ENCODE data around the gene CAPNS2. TPM values are rescaled to one million over a fixed set of nuclear protein-coding genes. Genes with fewer than 3 reads are reported as not detected.

Gene CAPNS2
- total RNA-seq, 1 experiment from 2014 or later, result 0.28 TPM

GRCh38 chr16:55527885-55528284, 38.6 kb upstream of the CAPNS2 start (continued):
- TF ChIP-seq MAX (CRISPR knock-in tag; IDR thresholded peaks at IDR 0.05) (no peak), CDX4 (CRISPR knock-in tag; IDR thresholded peaks at IDR 0.05; ENCODE audit: borderline replicate concordance) (no peak), ETV6 (CRISPR knock-in tag; IDR thresholded peaks at IDR 0.05) (no peak), GABPB1 (CRISPR knock-in tag; IDR thresholded peaks at IDR 0.05) (no peak)

- no peak overlapping the region for H3K4me3 Mint-ChIP-seq
- H3K4me1 Mint-ChIP-seq, result peaks cover 5% of the 10 kb centered on the region
- H3K27ac Mint-ChIP-seq, result no peak overlapping the region
- ChIA-PET POLR2A (no interaction called here), CTCF (interaction anchor here (1.3 to 3.4 kb wide), 2 partner anchors 27 to 64 kb away, joined by 4 to 19 read pairs; no protein-coding TSS in a partner anchor)
- no peaks in the 10 kb centered on the region for H3K9me3 Mint-ChIP-seq
- DNase-seq (ENCODE audit: low spot score), result no peak
- no peaks in the 10 kb centered on the region for H3K27me3 Mint-ChIP-seq (ENCODE audit: low read depth)
- no peak for ATAC-seq
- no peaks in the 10 kb centered on the region for H3K36me3 Mint-ChIP-seq
- TF ChIP-seq JAZF1 (CRISPR knock-in tag; IDR thresholded peaks at IDR 0.05) (no peak), MLX (CRISPR knock-in tag; IDR thresholded peaks at IDR 0.05) (no peak), AFF4 (CRISPR knock-in tag; IDR thresholded peaks at IDR 0.05; ENCODE audit: borderline replicate concordance) (no peak), ZNF512 (CRISPR knock-in tag; IDR thresholded peaks at IDR 0.05; ENCODE audit: borderline replicate concordance) (no peak), ATF6 (CRISPR knock-in tag; IDR thresholded peaks at IDR 0.05) (no peak), ZNF219 (CRISPR knock-in tag; IDR thresholded peaks at IDR 0.05; ENCODE audit: borderline replicate concordance) (no peak), ZNF263 (CRISPR knock-in tag; IDR thresholded peaks at IDR 0.05; ENCODE audit: low read depth) (no peak), MXD4 (CRISPR knock-in tag; IDR thresholded peaks at IDR 0.05; ENCODE audit: borderline replicate concordance) (no peak), ZBTB43 (CRISPR knock-in tag; IDR thresholded peaks at IDR 0.05) (no peak)
These were observed 37.5 kb upstream of the CAPNS2 start for GRCh38 chr16:55529018-55529417.

Measured in WTC11 (cell line).